Embryonic facial prominence (tissue), 1 donor: ENCODE data around the gene SUN5.
"Not testable (repeated sequence)": the region's sequence is repeated elsewhere in the genome, so short reads cannot be mapped to it uniquely, and the experiment has no call there.

ENCODE experiments used
- DNase-seq: peaks from one replicate; pipeline ENCODE4 v3.0.0-alpha.2; 2016; ENCODE audit errors: extremely low spot score

The SUN5 gene

DNA sequence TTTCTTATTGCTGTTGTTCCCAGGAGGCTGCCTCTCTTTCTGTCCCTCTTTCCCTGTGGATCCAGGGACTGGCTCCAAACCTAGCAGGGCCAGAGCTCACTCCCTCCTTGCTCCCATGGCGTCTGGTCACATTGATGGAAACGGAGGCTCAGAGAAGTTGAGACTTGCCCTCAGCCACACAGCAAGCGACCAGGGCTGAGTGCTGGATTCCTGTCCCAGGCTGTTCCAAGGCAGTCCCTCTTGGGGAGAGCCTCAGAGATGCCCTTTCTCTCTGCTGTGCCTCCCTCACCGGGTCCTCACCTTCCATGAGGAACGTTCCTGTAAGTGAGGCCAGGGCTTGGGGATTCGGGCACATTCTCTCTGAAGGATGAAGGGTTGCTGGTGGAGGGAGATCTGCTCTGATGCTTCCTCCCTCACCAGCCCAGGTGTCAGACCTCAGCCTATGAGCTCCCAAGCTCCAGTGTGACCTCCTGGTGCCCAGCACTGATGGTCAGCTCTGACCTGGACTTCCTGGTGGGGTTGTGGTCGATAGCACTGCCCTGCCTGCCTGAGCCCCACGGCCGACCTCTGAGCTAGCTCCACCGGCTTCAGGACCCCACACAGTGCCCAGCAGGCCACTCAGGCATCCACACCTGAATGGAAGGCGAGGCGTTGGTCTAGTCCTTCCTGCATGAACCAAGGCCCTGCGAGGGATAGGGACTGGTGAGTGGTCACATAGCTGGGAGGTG, 26.8 kb downstream of the SUN5 start:
- DNase-seq: no peak

DNA sequence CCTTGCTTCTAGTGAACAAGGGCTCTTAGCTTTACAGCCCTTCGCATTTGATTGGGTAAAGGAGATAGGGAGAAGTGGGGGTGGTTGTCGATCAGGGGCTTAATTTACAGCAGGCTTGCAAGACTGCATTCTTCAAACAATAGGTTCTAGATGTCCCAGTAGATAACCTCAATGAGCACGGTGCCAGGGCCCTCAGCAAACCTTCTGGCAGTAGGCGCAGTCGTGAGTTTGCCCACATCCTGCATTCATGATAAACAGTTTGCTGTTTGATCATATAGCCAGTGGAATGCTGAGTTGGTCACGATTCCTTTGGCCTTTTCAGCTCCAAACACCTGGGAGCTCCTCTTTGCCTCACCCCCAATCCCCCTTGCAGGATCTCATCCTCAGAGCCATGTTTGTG, 27.5 kb downstream of the SUN5 start:
- no peak for DNase-seq

DNA sequence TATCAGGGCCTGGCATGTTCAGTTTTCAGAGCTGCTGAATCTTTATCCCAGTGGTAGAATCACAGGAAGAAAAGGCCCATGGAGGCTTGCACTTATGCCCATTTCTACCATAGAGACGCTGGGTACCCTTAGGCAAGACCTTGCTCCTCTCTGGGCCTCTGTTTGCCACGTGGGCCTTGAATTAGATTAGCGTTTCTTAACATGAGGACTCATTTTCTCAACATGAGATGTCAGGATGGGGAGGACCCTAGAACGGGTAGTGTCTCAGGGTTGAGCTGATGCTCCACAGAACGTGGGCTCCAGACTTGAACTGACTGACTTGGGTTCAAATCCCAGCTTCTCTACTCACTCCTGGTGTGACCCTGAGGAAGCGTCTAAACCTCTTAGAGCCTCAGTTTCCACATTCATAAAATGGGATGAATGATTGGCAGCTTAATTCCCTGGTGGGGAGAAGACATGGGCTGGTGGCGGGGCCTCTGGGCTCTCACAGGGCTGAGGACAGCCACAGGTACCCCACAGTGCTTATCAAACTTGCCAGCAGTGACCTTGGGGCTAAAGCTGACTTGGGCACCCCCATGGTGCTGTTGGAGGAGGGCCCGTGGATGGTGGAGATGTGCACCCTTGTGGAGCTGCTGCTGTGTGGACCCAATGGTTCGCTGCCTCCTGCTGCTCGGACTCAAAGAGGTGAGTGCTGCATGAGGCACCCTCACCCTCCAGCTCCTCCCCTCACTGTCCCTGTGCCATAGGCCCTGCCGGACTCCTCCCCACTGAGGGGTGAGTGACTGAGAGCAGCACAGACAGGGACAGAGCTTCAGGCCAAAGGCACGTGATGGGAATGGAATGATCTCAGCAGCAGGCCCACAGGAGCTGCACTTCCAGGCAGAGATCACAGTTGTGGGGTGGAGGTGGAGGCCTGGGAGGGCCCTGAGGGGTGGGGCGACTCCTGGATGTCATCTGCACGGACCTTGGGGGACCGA, 28.2 kb downstream of the SUN5 start:
- DNase-seq: no peak

DNA sequence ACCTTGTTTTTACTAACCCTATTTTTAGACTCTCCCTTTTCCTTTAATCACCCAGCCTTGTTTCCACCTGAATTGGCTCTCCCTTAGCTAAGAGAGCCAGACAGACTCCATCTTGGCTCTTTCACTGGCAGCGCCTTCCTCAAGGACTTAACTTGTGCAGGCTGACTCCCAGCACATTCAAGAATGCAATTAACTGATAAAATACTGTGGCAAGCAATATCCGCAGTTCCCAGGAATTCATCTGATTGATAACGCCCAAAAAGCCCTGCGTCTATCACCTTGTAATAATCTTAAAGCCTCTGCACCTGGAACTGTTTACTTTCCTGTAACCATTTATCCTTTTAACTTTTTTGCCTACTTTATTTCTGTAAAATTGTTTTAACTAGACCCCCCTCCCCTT, 29.1 kb downstream of the SUN5 start:
- DNase-seq: not testable (repeated sequence)

DNA sequence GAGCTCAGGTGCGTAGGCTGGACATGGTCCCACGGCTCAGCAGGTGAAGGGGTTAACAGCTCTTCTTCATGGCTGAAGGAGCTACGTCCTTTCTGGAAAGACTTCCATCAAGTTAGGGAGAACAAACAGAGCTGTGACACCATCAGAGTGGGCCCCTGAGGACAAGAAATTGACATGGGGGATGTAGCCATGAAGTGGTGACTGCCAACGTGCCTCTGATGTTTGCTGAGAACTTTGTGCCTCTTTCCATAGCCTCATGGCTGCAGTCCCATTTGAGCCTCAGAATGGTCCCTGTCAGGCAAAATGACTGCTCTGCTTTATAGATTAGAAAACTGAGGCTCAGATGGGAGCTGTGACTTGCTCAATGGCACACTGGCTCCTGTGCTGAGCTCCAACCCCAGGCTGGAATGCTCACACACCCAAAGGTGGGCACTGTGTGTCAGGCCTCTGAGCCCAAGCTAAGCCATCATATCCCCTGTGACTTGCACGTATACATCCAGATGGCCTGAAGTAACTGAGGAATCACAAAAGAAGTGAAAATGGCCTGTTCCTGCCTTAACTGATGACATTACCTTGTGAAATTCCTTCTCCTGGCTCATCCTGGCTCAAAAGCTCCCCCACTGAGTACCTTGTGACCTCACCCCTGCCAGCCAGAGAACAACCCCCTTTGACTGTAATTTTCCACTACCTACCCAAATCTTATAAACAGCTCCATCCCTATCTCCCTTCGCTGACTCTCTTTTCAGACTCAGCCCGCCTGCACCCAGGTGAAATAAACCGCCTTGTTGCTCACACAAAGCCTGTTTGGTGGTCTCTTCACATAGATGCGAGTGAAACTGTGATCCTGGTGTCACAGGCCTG, 29.8 kb downstream of the SUN5 start:
- not testable (repeated sequence) for DNase-seq

DNA sequence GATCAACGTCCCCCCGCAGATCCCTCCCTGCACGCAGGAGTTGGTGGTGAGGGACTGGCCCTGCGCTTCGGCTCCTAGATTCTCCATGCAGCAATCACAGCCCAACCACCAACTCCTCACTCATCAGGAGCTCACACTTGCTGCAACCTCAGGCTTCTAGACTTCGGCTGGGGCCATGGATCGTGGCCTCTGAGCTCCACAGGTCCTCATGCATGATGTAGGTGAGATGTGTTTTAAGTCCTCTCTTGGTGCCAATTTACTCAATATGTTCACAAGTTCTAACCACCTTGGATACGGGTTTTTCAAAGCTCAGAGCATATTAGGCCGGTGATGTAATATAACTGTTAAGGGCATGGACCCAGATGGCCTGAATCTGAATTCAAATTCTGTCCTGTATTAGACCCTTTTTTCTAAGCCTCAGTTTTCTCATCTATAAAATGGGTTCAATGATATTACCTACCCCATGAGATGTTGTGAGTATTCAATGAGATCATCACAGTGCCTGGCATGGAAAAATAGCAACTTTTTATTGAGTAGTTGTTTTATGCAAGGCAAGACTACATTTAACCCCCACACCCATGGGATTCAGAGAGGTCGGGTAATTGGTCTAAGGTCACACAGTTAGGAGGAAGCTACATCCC, 31.0 kb downstream of the SUN5 start:
- DNase-seq: no peak

DNA sequence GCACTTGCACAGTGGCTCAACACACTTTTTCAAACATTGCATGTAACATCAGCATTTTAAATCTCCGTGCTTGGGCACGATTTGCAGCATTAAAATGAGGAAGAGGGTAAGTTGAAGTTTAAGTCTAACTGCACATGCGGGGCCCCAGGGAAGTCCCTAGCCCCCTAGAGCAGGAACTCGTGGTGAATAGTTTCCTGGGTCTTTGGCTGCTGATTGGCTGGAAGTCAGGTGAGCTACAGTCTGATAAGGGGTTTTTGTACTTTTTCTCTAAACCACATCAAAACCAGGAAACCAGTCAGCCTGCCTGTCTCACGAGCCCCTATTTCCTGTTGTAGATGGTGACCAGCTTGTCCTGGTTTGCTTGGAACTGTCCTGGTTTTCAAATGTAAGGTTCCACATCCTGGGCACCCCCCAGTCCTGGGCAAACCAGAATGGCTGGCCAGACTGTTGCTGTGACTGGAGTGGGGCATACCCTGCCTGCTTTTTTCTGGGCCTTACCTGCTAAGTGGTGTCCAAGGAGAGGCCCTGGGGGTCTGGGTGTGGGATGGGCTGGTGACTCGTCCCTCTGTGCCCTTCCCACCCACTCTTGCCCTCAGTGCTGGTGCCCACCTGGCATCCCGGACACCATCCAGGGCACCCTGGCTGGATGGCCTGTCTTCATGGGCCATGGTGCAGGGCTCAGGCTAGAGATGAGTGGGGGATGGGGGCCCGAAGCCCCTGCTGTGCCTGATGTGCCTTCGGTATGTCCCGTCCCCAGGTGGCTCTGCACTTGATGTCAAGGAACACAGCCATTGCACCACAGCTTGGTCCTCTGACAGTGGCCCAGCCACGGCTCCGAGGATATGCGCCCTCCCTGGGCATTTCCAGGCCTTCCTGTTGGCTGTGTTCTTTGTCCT, 31.8 kb downstream of the SUN5 start:
- DNase-seq: no peak

DNA sequence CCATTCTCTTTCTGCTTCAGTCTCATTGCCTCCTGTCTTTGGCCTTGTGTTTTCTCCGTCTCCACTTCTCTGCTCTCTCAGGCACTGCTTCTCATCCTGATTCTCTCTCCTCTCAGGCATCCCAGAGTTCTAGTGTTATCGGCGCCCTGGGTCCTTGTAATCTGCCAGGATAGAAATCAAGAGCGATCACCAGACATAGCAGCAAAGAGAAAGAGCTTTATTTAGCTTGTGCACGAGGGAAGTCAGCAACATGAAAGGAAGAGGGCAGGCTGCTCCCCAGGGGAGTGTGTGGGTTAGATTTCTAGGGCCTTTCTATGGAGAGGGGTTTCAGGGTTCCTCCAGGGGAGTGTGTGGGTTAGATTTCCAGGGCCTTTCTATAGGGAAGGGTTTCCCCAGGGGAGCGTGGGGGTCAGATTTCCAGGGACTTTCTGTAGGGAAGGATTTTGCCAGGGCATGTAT, 32.5 kb downstream of the SUN5 start:
- DNase-seq: no peak

DNA sequence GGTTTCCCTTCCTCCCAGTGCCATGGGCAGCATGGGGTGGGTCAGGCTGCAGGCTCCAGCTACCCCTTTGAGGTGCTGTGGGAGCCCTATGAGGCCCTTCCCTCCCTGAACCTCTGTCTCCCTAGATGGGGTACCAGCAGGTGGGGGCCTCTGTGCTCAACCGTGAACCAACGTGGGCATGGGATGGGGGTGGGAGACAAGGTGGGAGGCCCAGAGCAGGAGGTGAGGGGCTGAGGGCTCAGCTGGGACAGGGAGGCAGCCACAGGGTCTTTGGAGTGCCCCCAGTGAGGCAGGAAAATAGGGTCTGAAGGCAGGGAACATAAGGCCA, 33.3 kb downstream of the SUN5 start:
- no peak for DNase-seq

DNA sequence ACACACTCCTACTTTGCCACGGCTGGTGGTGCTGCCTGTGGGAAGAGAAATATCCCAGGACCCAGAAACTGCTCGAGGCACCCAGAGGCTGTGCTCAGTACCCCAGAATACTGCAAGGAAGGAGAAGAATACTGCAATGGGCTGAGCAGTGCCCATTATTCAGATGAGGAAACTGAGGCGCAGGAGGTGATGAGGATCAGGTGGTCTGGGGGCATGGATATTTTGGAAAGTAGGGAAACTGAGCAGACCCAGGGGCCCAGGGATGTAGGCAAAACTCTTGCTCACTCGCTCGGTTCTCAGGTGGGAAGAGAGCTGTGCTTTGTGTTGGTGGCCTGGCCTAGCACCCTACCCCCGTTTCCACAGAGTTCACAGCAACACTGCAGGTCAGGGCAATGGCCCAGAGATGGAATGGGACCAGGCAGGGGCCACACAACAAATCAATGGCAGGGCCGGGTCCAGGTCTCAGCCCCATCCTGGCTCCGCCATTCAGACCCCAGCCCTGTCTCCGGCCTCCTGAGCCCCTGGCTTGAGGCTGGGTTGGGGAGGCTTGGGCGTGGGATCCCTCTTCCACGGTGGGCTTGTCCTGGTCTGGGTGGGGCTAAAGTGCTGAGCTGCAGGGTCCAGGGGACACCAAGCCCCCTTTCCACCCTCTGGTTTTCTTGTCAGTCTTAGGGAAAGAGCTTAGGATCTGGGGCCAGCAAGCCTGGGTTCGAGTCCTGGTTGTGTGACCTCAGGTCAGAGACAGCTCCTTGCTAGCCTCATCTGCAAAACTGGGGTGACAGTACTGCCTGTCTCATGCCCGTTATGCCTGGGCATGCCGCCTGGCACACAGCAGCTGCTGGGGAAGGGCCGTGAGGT, 33.9 kb downstream of the SUN5 start:
- DNase-seq: no peak

DNA sequence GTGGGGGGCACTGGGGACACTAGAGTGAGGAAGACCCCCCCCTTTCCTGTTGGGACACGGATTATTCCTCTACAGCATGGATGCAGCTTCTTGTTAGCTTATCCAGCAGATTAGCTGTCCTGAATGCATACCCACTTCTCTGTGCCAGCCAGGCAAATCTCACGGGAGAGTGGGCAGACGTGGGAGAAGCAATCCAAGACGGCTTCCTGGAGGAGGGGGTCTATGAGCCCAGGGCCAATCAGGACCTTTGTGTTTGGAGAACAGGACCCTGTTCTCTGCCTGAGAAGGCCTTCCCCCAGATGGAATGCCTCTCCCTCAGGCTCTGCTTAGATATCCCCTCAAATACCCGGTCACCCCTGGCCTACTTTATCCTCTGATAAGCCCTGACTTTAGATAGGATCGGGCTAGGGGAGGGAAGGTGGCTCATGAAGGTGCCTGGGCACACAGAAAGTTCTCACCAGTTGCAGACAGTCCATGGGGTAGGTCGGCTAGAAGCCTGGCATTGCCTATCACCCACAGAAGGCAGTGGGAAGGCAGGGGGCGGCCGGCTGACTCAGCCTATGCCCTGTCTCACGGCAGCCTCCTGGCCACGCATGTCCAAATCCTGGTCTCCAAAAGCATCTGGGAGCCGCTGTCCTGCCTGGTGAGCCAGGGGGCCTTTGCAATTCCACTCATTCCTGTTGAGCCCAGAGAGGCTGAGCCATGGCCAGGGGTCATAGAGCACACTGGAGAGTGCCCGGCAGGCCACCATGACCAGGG, 34.7 kb downstream of the SUN5 start:
- DNase-seq: no peak

DNA sequence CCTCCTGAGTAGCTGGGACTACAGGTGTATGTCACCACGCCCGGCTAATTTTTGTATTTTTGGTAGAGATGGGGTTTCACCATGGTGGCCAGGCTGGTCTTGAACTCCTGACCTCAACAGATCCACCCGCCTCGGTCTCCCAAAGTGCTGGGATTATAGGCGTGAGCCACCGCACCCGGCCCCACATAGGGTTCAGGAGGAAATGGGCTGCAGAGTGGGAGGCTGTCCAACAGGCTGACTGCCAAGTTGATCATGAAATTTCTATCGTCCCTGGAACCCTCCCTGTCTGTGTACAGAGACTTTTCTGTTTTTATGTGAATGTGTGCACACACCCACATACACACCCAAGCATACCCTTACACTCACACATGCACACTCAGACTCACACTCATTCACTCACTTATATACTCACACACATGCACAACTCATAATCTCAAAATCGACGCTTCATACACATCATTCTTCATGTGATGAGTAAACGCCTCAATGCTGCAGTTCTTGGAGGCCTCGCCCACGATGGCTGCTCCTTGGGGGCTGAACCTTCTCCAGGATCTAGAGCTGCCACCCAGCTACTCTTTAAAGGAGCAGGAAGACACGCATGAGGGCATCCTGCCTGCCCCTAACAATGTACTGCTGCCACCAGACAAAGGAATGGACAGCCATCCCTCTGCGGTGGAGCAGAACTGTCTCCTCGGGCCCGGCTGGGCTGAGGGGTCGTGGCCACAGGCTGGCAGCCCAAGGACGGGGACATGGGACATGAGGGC, 35.6 kb downstream of the SUN5 start:
- DNase-seq: no peak

DNA sequence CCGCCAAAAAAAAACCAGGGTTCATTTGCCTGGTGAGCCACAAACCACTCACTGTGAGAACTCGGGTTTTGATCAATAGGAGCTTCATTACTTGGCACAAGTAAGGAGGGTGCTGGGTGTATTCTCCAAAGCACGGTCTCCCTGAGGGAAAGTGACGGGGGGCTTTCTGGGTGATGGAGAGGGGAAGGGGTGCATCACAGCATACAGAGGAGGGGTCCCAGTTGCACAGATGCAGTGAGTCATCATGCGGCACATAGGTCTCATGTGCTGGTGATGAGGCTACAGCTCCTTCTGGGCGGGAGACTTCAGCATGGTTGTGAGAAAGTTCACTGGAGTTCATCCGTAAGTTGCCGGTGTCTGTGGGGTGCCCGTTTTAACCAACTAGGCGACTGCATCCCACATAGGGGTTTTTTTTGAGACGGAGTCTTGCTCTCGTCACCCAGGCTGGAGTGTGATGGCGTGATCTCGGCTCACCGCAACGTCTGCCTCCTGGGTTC, 36.2 kb downstream of the SUN5 start:
- no peak for DNase-seq

DNA sequence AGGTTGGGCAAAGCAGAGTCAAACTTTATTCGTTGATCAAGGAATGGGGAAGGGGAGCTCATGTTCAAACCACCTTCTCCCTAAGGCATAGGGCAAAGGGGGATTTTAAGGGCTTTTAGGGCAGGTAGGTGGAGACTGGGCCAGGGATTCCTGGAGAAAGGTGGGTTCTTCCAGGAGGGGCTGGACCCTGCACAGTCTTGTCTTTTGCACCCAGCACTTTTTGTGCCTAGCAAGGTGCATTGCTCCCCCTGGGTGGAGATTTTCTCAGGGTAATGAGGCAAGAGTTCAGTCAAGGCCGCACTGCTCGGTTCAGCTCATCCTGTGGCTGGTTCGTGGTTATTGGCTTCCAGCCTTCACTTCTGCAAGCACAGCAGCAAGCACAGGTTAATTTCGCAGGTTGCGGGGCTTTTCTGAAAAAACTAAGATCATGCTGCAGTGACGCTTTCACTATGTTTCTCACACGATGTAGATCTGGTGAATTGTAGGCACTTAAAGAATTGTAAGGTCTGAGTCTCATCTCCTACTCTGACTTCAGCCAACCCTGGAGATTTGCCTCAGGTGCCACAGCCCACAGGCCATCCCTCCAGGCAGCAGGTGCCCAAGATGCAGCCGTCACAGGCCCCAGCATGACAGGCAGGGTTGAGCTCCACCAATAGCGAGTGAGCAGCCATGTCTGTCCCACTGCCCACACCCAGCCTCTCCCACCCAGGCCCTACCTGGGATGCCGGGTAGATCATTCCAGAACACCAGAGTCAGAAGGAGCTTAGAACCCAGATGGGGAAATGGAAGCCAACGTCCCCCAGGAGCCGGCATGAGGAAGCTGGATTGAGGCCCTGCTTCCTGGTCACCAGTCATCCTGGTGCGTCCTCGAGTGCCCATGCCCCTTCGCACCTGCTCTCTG, 37.1 kb downstream of the SUN5 start:
- DNase-seq: no peak

DNA sequence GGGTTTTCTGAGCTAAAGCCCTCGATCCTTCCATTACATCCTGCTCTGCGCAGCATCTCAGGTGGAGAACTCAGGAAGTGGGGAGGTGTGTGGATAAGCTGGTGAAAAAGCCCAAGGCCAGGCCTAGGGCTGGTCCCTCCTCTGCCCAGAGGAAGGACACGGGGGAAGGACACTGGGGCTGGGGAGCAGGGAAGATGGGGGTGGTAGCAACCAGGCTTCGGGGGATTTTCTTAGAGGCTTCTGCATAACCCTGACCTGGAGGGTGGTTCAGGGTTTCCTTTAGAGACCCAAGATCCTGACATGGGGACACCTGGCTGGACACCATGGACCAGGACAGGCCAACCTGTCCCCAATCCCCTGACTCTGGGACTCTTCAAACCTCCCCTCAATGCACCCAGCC, 37.9 kb downstream of the SUN5 start:
- no peak for DNase-seq

DNA sequence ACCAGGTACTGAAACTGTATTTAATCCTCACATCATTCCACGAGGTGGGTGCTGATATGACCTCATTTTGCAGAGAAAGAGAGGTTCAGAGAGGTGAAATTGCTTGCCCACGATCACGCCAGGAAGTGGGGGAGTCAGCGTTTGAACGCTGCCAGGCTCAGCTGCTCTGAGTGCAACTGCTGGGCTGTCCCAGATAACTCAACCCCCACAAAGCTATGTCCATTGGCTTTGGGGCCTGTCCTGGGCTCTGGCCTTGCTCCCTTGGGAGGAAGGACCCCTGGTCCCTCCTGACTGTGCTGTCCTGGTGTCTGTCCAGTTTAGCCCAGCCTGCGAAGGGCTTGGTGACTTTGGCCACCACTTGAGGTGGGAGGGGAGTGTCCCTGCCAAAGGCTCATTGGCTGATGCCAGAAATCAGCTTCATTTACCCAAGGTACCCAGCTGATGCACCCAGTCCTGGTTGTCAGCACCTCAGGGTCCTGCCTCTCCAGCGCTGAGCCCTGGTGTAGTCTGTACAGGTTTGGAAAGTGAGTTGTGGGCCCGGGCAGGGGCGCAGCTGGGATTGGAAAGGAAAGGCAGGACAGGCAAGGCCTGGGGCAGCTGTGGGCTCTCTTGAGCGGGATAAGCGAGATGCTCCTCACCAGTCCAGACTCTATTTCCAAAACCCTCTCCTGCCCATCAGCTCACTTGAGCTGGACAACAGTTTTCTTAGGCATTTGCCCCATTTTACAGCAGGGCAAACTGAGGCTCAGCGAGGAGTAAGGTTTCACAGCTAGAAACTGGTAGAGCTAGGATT, 38.5 kb downstream of the SUN5 start:
- no peak for DNase-seq
